Ascending aorta (tissue), 2 donors: Measurements from ENCODE around the gene CHST11. TPM values are rescaled to one million over a fixed set of nuclear protein-coding genes. Genes with fewer than 3 reads are reported as not detected.

ENCODE experiments used
- DNase-seq, 2 donors: peaks; one replicate each; pipeline ENCODE4 v3.0.0-alpha.2; 2019; ENCODE audit warnings: low spot score in 2 of 2
- H3K27ac ChIP-seq, 2 donors: fragments of 200-600 bp; sonication (generic); one replicate each; pipeline ENCODE4 v1.5.1; 2016 to 2017; ENCODE audit warnings: mild to moderate bottlenecking in 1 of 2
- H3K27me3 ChIP-seq: fragments of 200-600 bp; sonication (generic); one replicate; pipeline ENCODE4 v1.5.1; 2017
- H3K36me3 ChIP-seq, 2 donors: fragments of 200-600 bp; sonication (generic); one replicate each; pipeline ENCODE4 v1.5.1; 2016
- H3K4me1 ChIP-seq, 2 donors: fragments of 200-600 bp; sonication (generic); one replicate each; pipeline ENCODE4 v1.5.1; 2016 to 2017; ENCODE audit warnings: mild to moderate bottlenecking in 1 of 2
- H3K4me3 ChIP-seq, 2 donors: fragments of 200-600 bp; sonication (generic); one replicate each; pipeline ENCODE4 v1.5.1; 2016 to 2017; ENCODE audit warnings: mild to moderate bottlenecking in 1 of 2
- H3K9me3 ChIP-seq, 2 donors: fragments of 200-600 bp; sonication (generic); one replicate each; pipeline ENCODE4 v1.5.1; 2016
- CTCF ChIP-seq, 3 experiments: fragments of 200-600 bp in 2 of 3; fragments of 450-650 bp in 1 of 3; sonication (generic) in 2 of 3; IDR thresholded peaks; one replicate each; pipeline ENCODE4 v1.5.1; 2016 to 2019; ENCODE audit warnings: antibody characterized with exemption in 3 of 3, mild to moderate bottlenecking in 1 of 3, moderate library complexity in 1 of 3
- intact Hi-C: fragments of 100-400 bp; cut with DNase I; formaldehyde crosslinking; loops from one replicate; pipeline ENCODE4 v1.15.1; 2023
- total RNA-seq: library from RNA; depleted of rRNA; stranded (reverse); fragments of >200 nt; gene quantifications from one replicate; pipeline ENCODE4 v1.1.0, GENCODE V29; 2016

CHST11 gene
- total RNA-seq, 1 donor from 2014 or later = 63.2 TPM

- Histone ChIP-seq H3K4me1 (peaks cover 6 to 25% of the 10 kb centered on the region in 2 donors), H3K36me3 (no peaks in the 10 kb centered on the region), H3K4me3 (no peak overlapping the region), H3K27me3 (no peaks in the 10 kb centered on the region), H3K9me3 (no peaks in the 10 kb centered on the region), H3K27ac (no peak overlapping the region)
- TF ChIP-seq CTCF (IDR thresholded peaks at IDR 0.05) = no peak
- intact Hi-C loops = no loop called here
- no peak for DNase-seq
Measured at GRCh38 chr12:104622928-104623327, 166.2 kb downstream of the CHST11 start.

GRCh38 chr12:104623883-104624282, 167.1 kb downstream of the CHST11 start:
- Histone ChIP-seq H3K27ac (no peak overlapping the region), H3K36me3 (no peaks in the 10 kb centered on the region), H3K9me3 (no peaks in the 10 kb centered on the region), H3K27me3 (no peaks in the 10 kb centered on the region), H3K4me3 (no peak overlapping the region), H3K4me1 (peaks cover 3 to 27% of the 10 kb centered on the region in 2 donors)
- TF ChIP-seq CTCF (IDR thresholded peaks at IDR 0.05) = no peak
- intact Hi-C loops = no loop called here
- DNase-seq = no peak

- no peak for TF ChIP-seq CTCF (IDR thresholded peaks at IDR 0.05)
- H3K27ac ChIP-seq = no peak overlapping the region
- peaks cover 0 to 21% of the 10 kb centered on the region in 2 donors for H3K4me1 ChIP-seq
- intact Hi-C loops = no loop called here
- H3K9me3 ChIP-seq = no peaks in the 10 kb centered on the region
- no peaks in the 10 kb centered on the region for H3K27me3 ChIP-seq
- H3K36me3 ChIP-seq = no peaks in the 10 kb centered on the region
- DNase-seq = no peak
- no peak overlapping the region for H3K4me3 ChIP-seq
Measured at GRCh38 chr12:104624529-104624928, 167.8 kb downstream of the CHST11 start.

DNA sequence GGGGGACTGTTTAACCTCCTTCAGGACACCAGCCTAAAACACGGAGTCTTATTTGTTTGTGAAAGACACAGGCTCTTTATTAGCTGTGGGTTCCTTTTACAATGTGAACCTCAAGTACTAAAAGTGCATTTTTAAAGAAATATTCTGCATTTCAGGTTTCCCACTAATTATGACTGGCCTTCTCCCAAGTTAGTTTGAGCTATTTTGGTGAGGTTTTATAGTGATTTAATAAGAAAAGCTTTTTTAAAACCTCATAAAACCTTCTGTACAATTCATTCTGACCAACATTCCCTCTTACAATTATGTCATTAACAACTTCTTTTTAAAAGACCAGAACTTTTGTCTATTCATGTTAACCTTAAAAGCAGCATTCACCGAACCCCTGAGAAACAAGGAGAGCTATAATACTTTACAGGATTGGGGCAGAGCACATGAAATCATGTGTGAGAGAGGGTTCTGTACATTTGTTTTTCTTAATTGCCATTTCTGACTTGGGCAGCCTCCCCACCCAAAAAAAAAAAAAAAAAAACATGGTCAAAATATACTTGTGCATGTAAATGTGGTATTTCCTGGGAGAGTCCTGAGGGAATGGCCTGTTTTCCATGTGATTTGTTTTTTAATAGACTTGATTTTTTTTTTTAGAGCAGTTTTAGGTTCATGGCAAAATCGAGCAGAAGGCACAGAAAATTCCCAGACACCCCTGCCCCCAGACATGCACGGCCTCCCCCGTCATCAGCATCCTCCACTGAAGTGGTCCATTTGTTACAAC, 169.5 kb downstream of the CHST11 start:
- no peak for TF ChIP-seq CTCF (IDR thresholded peaks at IDR 0.05)
- no peaks in the 10 kb centered on the region for H3K9me3 ChIP-seq
- no peak for DNase-seq
- no peak overlapping the region for H3K4me3 ChIP-seq
- H3K4me1 ChIP-seq = peaks cover 0 to 12% of the 10 kb centered on the region in 2 donors
- no peaks in the 10 kb centered on the region for H3K36me3 ChIP-seq
- H3K27ac ChIP-seq = peak overlapping the region; percentile 6 to 77
- H3K27me3 ChIP-seq = no peaks in the 10 kb centered on the region
- intact Hi-C loops = loop anchor here (5.0 kb wide), 1 partner anchor 46 kb away; no protein-coding TSS in a partner anchor

DNA sequence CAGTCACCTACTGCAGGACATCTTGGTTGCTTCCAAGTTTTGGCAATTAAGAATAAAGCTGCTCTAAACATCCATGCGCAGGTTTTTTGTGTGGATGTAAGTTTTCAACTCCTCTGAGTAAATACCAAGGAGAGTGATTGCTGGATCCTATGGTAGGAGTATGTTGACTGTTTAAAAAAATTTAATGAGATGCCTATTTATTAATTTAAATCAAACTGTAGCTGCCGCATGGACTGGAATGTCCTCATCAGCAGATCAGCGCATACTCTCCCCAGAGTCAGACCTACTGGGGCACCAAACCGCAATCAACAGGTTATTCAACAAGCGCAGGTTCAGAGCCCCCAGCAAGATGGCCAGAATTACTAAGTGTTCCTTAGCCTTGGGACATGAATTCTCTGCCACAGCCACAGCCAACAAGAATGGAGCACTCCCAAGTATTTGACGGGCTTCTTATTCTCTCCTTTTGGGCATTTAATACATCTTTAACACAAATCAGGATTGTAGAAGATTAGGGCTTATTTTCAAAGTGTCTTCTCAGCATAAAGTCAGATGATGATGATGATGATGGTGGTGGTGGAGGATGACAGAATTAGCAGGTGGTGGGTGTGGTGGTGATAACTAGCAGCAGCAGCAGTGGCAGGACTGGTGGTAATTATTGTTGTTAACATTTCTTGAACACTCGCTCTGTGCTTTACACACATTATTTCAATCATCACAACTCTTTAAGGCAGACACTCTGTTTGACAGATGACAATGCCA, 170.7 kb downstream of the CHST11 start:
- Histone ChIP-seq H3K36me3 (no peaks in the 10 kb centered on the region), H3K4me1 (peaks cover 0 to 12% of the 10 kb centered on the region in 2 donors), H3K9me3 (no peaks in the 10 kb centered on the region), H3K27ac (peak overlapping the region; percentile 74 to 77), H3K27me3 (no peaks in the 10 kb centered on the region), H3K4me3 (no peak overlapping the region)
- no peak for DNase-seq
- intact Hi-C loops = loop anchor here (5.0 kb wide), 1 partner anchor 45 kb away; no protein-coding TSS in a partner anchor
- TF ChIP-seq CTCF (IDR thresholded peaks at IDR 0.05) = no peak
